GM11168 (cell line): ENCODE measurements around the gene PLBD2.

Source experiments
- in situ Hi-C: fragments of 300-500 bp; cut with MboI; formaldehyde crosslinking; loops from one replicate; pipeline ENCODE4 v1.12.0; 2022; ENCODE audit warnings: low sequenced_read_pairs; ENCODE audit not compliant: unreplicated experiment

Gene PLBD2

GRCh38 chr12:113409462-113410124 is 51.2 kb downstream of the PLBD2 start:
- in situ Hi-C loops: loop anchor here (10.0 kb wide), 1 partner anchor 95 kb away; no protein-coding TSS in a partner anchor

GRCh38 chr12:113413488-113413939 is 55.1 kb downstream of the PLBD2 start:
- in situ Hi-C loops: loop anchor here (10.0 kb wide), 1 partner anchor 99 kb away; no protein-coding TSS in a partner anchor

GRCh38 chr12:113414519-113415038 is 56.2 kb downstream of the PLBD2 start:
- in situ Hi-C loops: loop anchor here (10.0 kb wide), 1 partner anchor 100 kb away; no protein-coding TSS in a partner anchor

- in situ Hi-C loops: loop anchor here (10.0 kb wide), 1 partner anchor 101 kb away; no protein-coding TSS in a partner anchor
Observed at GRCh38 chr12:113416091-113416754, 57.8 kb downstream of the PLBD2 start.

GRCh38 chr12:113418213-113418879 is 60.0 kb downstream of the PLBD2 start:
- in situ Hi-C loops: loop anchor here (10.0 kb wide), 1 partner anchor 104 kb away; no protein-coding TSS in a partner anchor

- in situ Hi-C loops: loop anchor here (10.0 kb wide), 1 partner anchor 226 kb away; no protein-coding TSS in a partner anchor
Observed at GRCh38 chr12:113420996-113421595, 62.7 kb downstream of the PLBD2 start.

GRCh38 chr12:113422030-113422885 is 63.9 kb downstream of the PLBD2 start, which contains the start of gene SDSL:
SDSL (plus strand) TSS chr12:113422380; CDS start chr12:113427983, 5,603 bp downstream.
- in situ Hi-C loops: loop anchor here (10.0 kb wide), 1 partner anchor 227 kb away; no protein-coding TSS in a partner anchor

- in situ Hi-C loops: loop anchor here (10.0 kb wide), 1 partner anchor 228 kb away; no protein-coding TSS in a partner anchor
Observed at GRCh38 chr12:113422886-113423669, 64.7 kb downstream of the PLBD2 start.

GRCh38 chr12:113424456-113424855 is 66.1 kb downstream of the PLBD2 start:
- in situ Hi-C loops: loop anchor here (10.0 kb wide), 1 partner anchor 230 kb away; no protein-coding TSS in a partner anchor

GRCh38 chr12:113424915-113425823 is 66.8 kb downstream of the PLBD2 start:
- in situ Hi-C loops: loop anchor here (10.0 to 25.0 kb wide), 2 partner anchors 230 to 487 kb away; no protein-coding TSS in a partner anchor

GRCh38 chr12:113425960-113426453 is 67.6 kb downstream of the PLBD2 start:
- in situ Hi-C loops: loop anchor here (10.0 to 25.0 kb wide), 2 partner anchors 231 to 486 kb away; no protein-coding TSS in a partner anchor

- in situ Hi-C loops: loop anchor here (10.0 to 25.0 kb wide), 2 partner anchors 233 to 484 kb away; no protein-coding TSS in a partner anchor
Observed at GRCh38 chr12:113427882-113428281, 69.5 kb downstream of the PLBD2 start.

GRCh38 chr12:113428482-113428881 is 70.1 kb downstream of the PLBD2 start:
- in situ Hi-C loops: loop anchor here (10.0 to 25.0 kb wide), 2 partner anchors 234 to 484 kb away; no protein-coding TSS in a partner anchor

GRCh38 chr12:113432986-113433385 is 74.6 kb downstream of the PLBD2 start:
- in situ Hi-C loops: loop anchor here (25.0 kb wide), 1 partner anchor 479 kb away; no protein-coding TSS in a partner anchor

- in situ Hi-C loops: loop anchor here (25.0 kb wide), 1 partner anchor 477 kb away; no protein-coding TSS in a partner anchor
Observed at GRCh38 chr12:113435367-113435766, 77.0 kb downstream of the PLBD2 start.

- in situ Hi-C loops: loop anchor here (25.0 kb wide), 1 partner anchor 476 kb away; no protein-coding TSS in a partner anchor
Observed at GRCh38 chr12:113436586-113436985, 78.2 kb downstream of the PLBD2 start.
